Right lobe of liver (tissue), 4 donors: ENCODE results near the gene ACAP2.

Experiments
- CTCF ChIP-seq, 4 donors: fragments of 200-600 bp in 3 of 4; fragments of 450-650 bp in 1 of 4; IDR thresholded peaks; one replicate each; pipeline versions ENCODE4 v1.5.1 to v1.8.0; 2016 to 2022; ENCODE audit warnings: antibody characterized with exemption in 4 of 4, mild to moderate bottlenecking in 2 of 4
- POLR2A ChIP-seq: fragments of 450-650 bp; IDR thresholded peaks from one replicate; pipeline ENCODE4 v1.6.1; 2017; ENCODE audit warnings: antibody characterized with exemption, mild to moderate bottlenecking
- donor health status: DM: no; HTN: no; CAD: no.
- donor health status: DM: no; HTN: no; CAD: no.
- donor health status: DM: no; HTN: yes; CAD: no.

DNA sequence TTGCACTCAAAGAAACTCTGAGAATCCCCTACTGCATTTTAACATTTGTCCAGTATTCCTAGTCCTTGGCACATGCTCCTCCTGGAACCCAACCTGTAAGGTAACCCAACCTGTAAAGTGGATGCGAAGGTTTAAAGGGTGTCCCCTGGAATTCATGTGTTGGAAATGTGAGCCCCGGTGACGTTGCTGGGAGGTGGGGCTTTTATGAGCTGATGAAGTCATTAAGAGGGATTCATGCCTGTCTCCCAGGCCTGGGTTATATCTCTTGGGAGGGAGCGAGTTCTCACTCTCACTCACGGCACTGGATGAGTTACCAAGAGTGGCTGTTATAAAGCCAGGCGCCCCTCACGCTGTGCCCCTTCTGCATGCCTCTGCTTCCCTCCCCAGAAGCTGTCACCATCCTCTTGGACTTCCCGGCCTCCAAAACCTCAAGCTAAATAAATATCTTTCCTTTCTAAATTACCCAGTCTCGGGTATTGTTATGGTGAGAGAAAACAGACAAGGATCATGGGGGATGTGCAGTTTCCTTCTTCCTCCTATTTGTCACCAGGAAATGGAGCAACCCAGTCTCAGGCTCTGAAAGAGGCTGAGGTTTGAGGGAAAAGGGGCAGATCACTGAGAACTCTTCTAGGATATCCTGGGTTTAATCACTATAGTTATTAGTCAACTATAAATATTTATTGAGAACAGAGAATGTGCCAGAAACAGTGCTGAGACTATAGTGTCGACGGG is 179.5 kb downstream of the ACAP2 start:
- TF ChIP-seq CTCF (IDR thresholded peaks at IDR 0.05) (no peak), POLR2A (no peak)
